Sigmoid colon (tissue), 4 donors: ENCODE data around the gene TIGD7.

ENCODE experiments used
- CTCF ChIP-seq, 4 experiments: fragments of 450-650 bp in 3 of 4; fragments of 200-600 bp in 1 of 4; IDR thresholded peaks; one replicate each; pipeline ENCODE4 v1.5.1; 2016 to 2019; ENCODE audit warnings: antibody characterized with exemption in 4 of 4, mild to moderate bottlenecking in 3 of 4, moderate library complexity in 2 of 4
- EP300 ChIP-seq, 4 donors: sonication (generic); formaldehyde crosslinking; IDR thresholded peaks; one replicate each; pipeline ENCODE4 v1.6.1; 2017; ENCODE audit warnings: antibody characterized with exemption in 4 of 4
- POLR2A ChIP-seq, 2 donors: fragments of 450-650 bp; IDR thresholded peaks; one replicate each; pipeline ENCODE4 v1.6.1; 2016; ENCODE audit warnings: antibody characterized with exemption in 2 of 2, mild to moderate bottlenecking in 2 of 2, moderate library complexity in 2 of 2
- POLR2AphosphoS5 ChIP-seq, 4 donors: sonication (generic); formaldehyde crosslinking; IDR thresholded peaks; one replicate each; pipeline ENCODE4 v1.6.1; 2017; ENCODE audit warnings: antibody characterized with exemption in 4 of 4

GRCh38 chr16:3254309-3254708 is 50.9 kb downstream of the TIGD7 start:
- TF ChIP-seq CTCF (IDR thresholded peaks at IDR 0.05) (no peak), POLR2AphosphoS5 (IDR thresholded peaks at IDR 0.05) (no peak), POLR2A (IDR thresholded peaks at IDR 0.05) (no peak), EP300 (IDR thresholded peaks at IDR 0.05) (no peak)
